ENCODE results near the gene WFDC8. TPM values are rescaled to one million over a fixed set of nuclear protein-coding genes. Genes with fewer than 3 reads are reported as not detected.
"Not testable (repeated sequence)": the region's sequence is repeated elsewhere in the genome, so short reads cannot be mapped to it uniquely, and the experiment has no call there.

The WFDC8 gene
- total and polyA plus RNA-seq, 4 donors = 0.30 TPM; not detected in 3

- H3K4me1 ChIP-seq (ENCODE audit: control insufficient read depth, insufficient read depth, low read length) = no peaks in the 10 kb centered on the region
- no peak for DNase-seq (ENCODE audit: low read depth in 4 of 6, low spot score in 6 of 6)
- H3K27me3 ChIP-seq (ENCODE audit: control insufficient read depth, insufficient read depth, low read length) = no peaks in the 10 kb centered on the region
- no CpG with 5 or more reads among the region's 1 CpG for WGBS (ENCODE audit: insufficient coverage)
- no peaks in the 10 kb centered on the region for H3K36me3 ChIP-seq (ENCODE audit: control insufficient read depth, insufficient read depth, low read length)
- H3K27ac ChIP-seq (ENCODE audit: low read depth, low read length) = no peak overlapping the region
- no peaks in the 10 kb centered on the region for H3K9me3 ChIP-seq (ENCODE audit: control insufficient read depth, insufficient read depth, low read length)
- H3K4me3 ChIP-seq (ENCODE audit: low read depth, low read length) = no peak overlapping the region
Observed at GRCh38 chr20:45589725-45590124, 10.6 kb upstream of the WFDC8 start.

- Histone ChIP-seq H3K4me1 (ENCODE audit: control insufficient read depth, insufficient read depth, low read length) (no peaks in the 10 kb centered on the region), H3K27ac (ENCODE audit: low read depth, low read length) (no peak overlapping the region), H3K27me3 (ENCODE audit: control insufficient read depth, insufficient read depth, low read length) (no peaks in the 10 kb centered on the region), H3K4me3 (ENCODE audit: low read depth, low read length) (no peak overlapping the region), H3K9me3 (ENCODE audit: control insufficient read depth, insufficient read depth, low read length) (no peaks in the 10 kb centered on the region), H3K36me3 (ENCODE audit: control insufficient read depth, insufficient read depth, low read length) (no peaks in the 10 kb centered on the region)
- no peak for DNase-seq (ENCODE audit: low read depth in 4 of 6, low spot score in 6 of 6)
- WGBS (ENCODE audit: insufficient coverage) = no CpG with 5 or more reads among the region's 2 CpGs
Observed at GRCh38 chr20:45588800-45589199, 9.7 kb upstream of the WFDC8 start.

GRCh38 chr20:45585986-45586385 lies 6.9 kb upstream of the WFDC8 start:
- H3K27me3 ChIP-seq (ENCODE audit: control insufficient read depth, insufficient read depth, low read length); H3K36me3 ChIP-seq (ENCODE audit: control insufficient read depth, insufficient read depth, low read length); H3K9me3 ChIP-seq (ENCODE audit: control insufficient read depth, insufficient read depth, low read length); DNase-seq (ENCODE audit: low read depth in 4 of 6, low spot score in 6 of 6); H3K4me3 ChIP-seq (ENCODE audit: low read depth, low read length); H3K4me1 ChIP-seq (ENCODE audit: control insufficient read depth, insufficient read depth, low read length); H3K27ac ChIP-seq (ENCODE audit: low read depth, low read length): not testable (repeated sequence)
- 92% methylated on average over 5 of the region's 5 CpGs for WGBS (ENCODE audit: insufficient coverage)

- H3K36me3 ChIP-seq (ENCODE audit: control insufficient read depth, insufficient read depth, low read length); H3K4me3 ChIP-seq (ENCODE audit: low read depth, low read length); H3K9me3 ChIP-seq (ENCODE audit: control insufficient read depth, insufficient read depth, low read length); H3K27ac ChIP-seq (ENCODE audit: low read depth, low read length); DNase-seq (ENCODE audit: low read depth in 4 of 6, low spot score in 6 of 6); H3K4me1 ChIP-seq (ENCODE audit: control insufficient read depth, insufficient read depth, low read length); H3K27me3 ChIP-seq (ENCODE audit: control insufficient read depth, insufficient read depth, low read length): not testable (repeated sequence)
- WGBS (ENCODE audit: insufficient coverage) = 89% methylated on average over 5 of the region's 5 CpGs
Observed at GRCh38 chr20:45584294-45584693, 5.2 kb upstream of the WFDC8 start.

- no CpG with 5 or more reads among the region's 3 CpGs for WGBS (ENCODE audit: insufficient coverage)
- no peak overlapping the region for H3K27ac ChIP-seq (ENCODE audit: low read depth, low read length)
Observed at GRCh38 chr20:45583502-45583901, 4.4 kb upstream of the WFDC8 start.

GRCh38 chr20:45581702-45582101 lies 2.6 kb upstream of the WFDC8 start:
- H3K4me1 ChIP-seq (ENCODE audit: control insufficient read depth, insufficient read depth, low read length) = no peaks in the 10 kb centered on the region
- H3K36me3 ChIP-seq (ENCODE audit: control insufficient read depth, insufficient read depth, low read length) = no peaks in the 10 kb centered on the region
- no peak for DNase-seq (ENCODE audit: low read depth in 4 of 6, low spot score in 6 of 6)
- no peaks in the 10 kb centered on the region for H3K9me3 ChIP-seq (ENCODE audit: control insufficient read depth, insufficient read depth, low read length)
- H3K27ac ChIP-seq (ENCODE audit: low read depth, low read length) = no peak overlapping the region
- no peaks in the 10 kb centered on the region for H3K27me3 ChIP-seq (ENCODE audit: control insufficient read depth, insufficient read depth, low read length)
- no peak overlapping the region for H3K4me3 ChIP-seq (ENCODE audit: low read depth, low read length)

More at GRCh38 chr20:45583502-45583901, 4.4 kb upstream of the WFDC8 start:
- no peaks in the 10 kb centered on the region for H3K9me3 ChIP-seq (ENCODE audit: control insufficient read depth, insufficient read depth, low read length)
- H3K27me3 ChIP-seq (ENCODE audit: control insufficient read depth, insufficient read depth, low read length) = no peaks in the 10 kb centered on the region
- H3K4me1 ChIP-seq (ENCODE audit: control insufficient read depth, insufficient read depth, low read length) = no peaks in the 10 kb centered on the region
- H3K4me3 ChIP-seq (ENCODE audit: low read depth, low read length) = no peak overlapping the region
- no peak for DNase-seq (ENCODE audit: low read depth in 4 of 6, low spot score in 6 of 6)
- H3K36me3 ChIP-seq (ENCODE audit: control insufficient read depth, insufficient read depth, low read length) = no peaks in the 10 kb centered on the region

- Histone ChIP-seq H3K27ac (ENCODE audit: low read depth, low read length) (no peak overlapping the region), H3K4me3 (ENCODE audit: low read depth, low read length) (no peak overlapping the region), H3K9me3 (ENCODE audit: control insufficient read depth, insufficient read depth, low read length) (no peaks in the 10 kb centered on the region), H3K4me1 (ENCODE audit: control insufficient read depth, insufficient read depth, low read length) (no peaks in the 10 kb centered on the region), H3K36me3 (ENCODE audit: control insufficient read depth, insufficient read depth, low read length) (no peaks in the 10 kb centered on the region), H3K27me3 (ENCODE audit: control insufficient read depth, insufficient read depth, low read length) (no peaks in the 10 kb centered on the region)
- no CpG with 5 or more reads among the region's 1 CpG for WGBS (ENCODE audit: insufficient coverage)
- peak in 2 of 6 donors; percentile 58 to 84 for DNase-seq (ENCODE audit: low read depth in 4 of 6, low spot score in 6 of 6)
Observed at GRCh38 chr20:45578231-45578630, 853 bp downstream of the WFDC8 start.

GRCh38 chr20:45576995-45577394 lies 2.1 kb downstream of the WFDC8 start:
- no CpG with 5 or more reads among the region's 2 CpGs for WGBS (ENCODE audit: insufficient coverage)

GRCh38 chr20:45575931-45576330 lies 3.2 kb downstream of the WFDC8 start:
- no CpG with 5 or more reads among the region's 3 CpGs for WGBS (ENCODE audit: insufficient coverage)
- Histone ChIP-seq H3K27me3 (ENCODE audit: control insufficient read depth, insufficient read depth, low read length) (no peaks in the 10 kb centered on the region), H3K4me3 (ENCODE audit: low read depth, low read length) (no peak overlapping the region), H3K9me3 (ENCODE audit: control insufficient read depth, insufficient read depth, low read length) (no peaks in the 10 kb centered on the region), H3K36me3 (ENCODE audit: control insufficient read depth, insufficient read depth, low read length) (no peaks in the 10 kb centered on the region), H3K4me1 (ENCODE audit: control insufficient read depth, insufficient read depth, low read length) (no peaks in the 10 kb centered on the region), H3K27ac (ENCODE audit: low read depth, low read length) (no peak overlapping the region)
- no peak for DNase-seq (ENCODE audit: low read depth in 4 of 6, low spot score in 6 of 6)

More at GRCh38 chr20:45576995-45577394, 2.1 kb downstream of the WFDC8 start:
- Histone ChIP-seq H3K4me1 (ENCODE audit: control insufficient read depth, insufficient read depth, low read length) (no peaks in the 10 kb centered on the region), H3K4me3 (ENCODE audit: low read depth, low read length) (no peak overlapping the region), H3K27ac (ENCODE audit: low read depth, low read length) (no peak overlapping the region), H3K36me3 (ENCODE audit: control insufficient read depth, insufficient read depth, low read length) (no peaks in the 10 kb centered on the region), H3K9me3 (ENCODE audit: control insufficient read depth, insufficient read depth, low read length) (no peaks in the 10 kb centered on the region), H3K27me3 (ENCODE audit: control insufficient read depth, insufficient read depth, low read length) (no peaks in the 10 kb centered on the region)
- peak in 2 of 6 donors; percentile 6 to 14 for DNase-seq (ENCODE audit: low read depth in 4 of 6, low spot score in 6 of 6)

GRCh38 chr20:45569650-45570049 lies 9.4 kb downstream of the WFDC8 start:
- H3K27ac ChIP-seq (ENCODE audit: low read depth, low read length); H3K27me3 ChIP-seq (ENCODE audit: control insufficient read depth, insufficient read depth, low read length); H3K9me3 ChIP-seq (ENCODE audit: control insufficient read depth, insufficient read depth, low read length); H3K36me3 ChIP-seq (ENCODE audit: control insufficient read depth, insufficient read depth, low read length); DNase-seq (ENCODE audit: low read depth in 4 of 6, low spot score in 6 of 6); H3K4me1 ChIP-seq (ENCODE audit: control insufficient read depth, insufficient read depth, low read length); H3K4me3 ChIP-seq (ENCODE audit: low read depth, low read length): not testable (repeated sequence)
- WGBS (ENCODE audit: insufficient coverage) = no CpG with 5 or more reads among the region's 1 CpG
